Hepatocyte (in vitro differentiated cells): ENCODE results near the gene SLC34A1. TPM values are rescaled to one million over a fixed set of nuclear protein-coding genes. Genes with fewer than 3 reads are reported as not detected.

Experiments used
- DNase-seq: peaks from one replicate; pipeline ENCODE4 v3.0.0-alpha.2; 2016; ENCODE audit warnings: low spot score
- H2AFZ ChIP-seq: fragments of 200-600 bp; sonication (generic); 2 replicates; pipeline ENCODE4 v1.6.0; 2016; ENCODE audit warnings: antibody characterized with exemption, mild to moderate bottlenecking
- H3K27ac ChIP-seq: fragments of 200-600 bp; sonication (generic); 2 replicates; pipeline ENCODE4 v1.5.1; 2016; ENCODE audit warnings: mild to moderate bottlenecking
- H3K27me3 ChIP-seq: fragments of 200-600 bp; sonication (generic); 2 replicates; pipeline ENCODE4 v1.6.1; 2016
- H3K36me3 ChIP-seq: fragments of 200-600 bp; sonication (generic); replicated peaks from 2 replicates; pipeline ENCODE4 v1.5.1; 2016; ENCODE audit warnings: low read depth; ENCODE audit not compliant: insufficient read depth
- H3K4me1 ChIP-seq: fragments of 200-600 bp; sonication (generic); 2 replicates; pipeline ENCODE4 v1.5.1; 2016; ENCODE audit warnings: mild to moderate bottlenecking, moderate library complexity; ENCODE audit not compliant: insufficient read depth
- H3K4me2 ChIP-seq: fragments of 200-600 bp; sonication (generic); 2 replicates; pipeline ENCODE4 v1.6.0; 2016
- H3K4me3 ChIP-seq: fragments of 200-600 bp; sonication (generic); 2 replicates; pipeline ENCODE4 v1.5.1; 2016; ENCODE audit warnings: mild to moderate bottlenecking
- H3K79me2 ChIP-seq: fragments of 200-600 bp; sonication (generic); 2 replicates; pipeline ENCODE4 v1.6.0; 2017; ENCODE audit warnings: mild to moderate bottlenecking
- H3K9me2 ChIP-seq: fragments of 200-600 bp; sonication (generic); replicated peaks from 2 replicates; pipeline ENCODE4 v1.6.0; 2017; ENCODE audit warnings: mild to moderate bottlenecking; ENCODE audit not compliant: insufficient read depth
- H3K9me3 ChIP-seq: fragments of 200-600 bp; sonication (generic); 2 replicates; pipeline ENCODE4 v1.5.1; 2016; ENCODE audit warnings: low read depth, mild to moderate bottlenecking
- H4K20me1 ChIP-seq: fragments of 200-600 bp; sonication (generic); 2 replicates; pipeline ENCODE4 v1.6.0; 2016; ENCODE audit warnings: mild to moderate bottlenecking; ENCODE audit not compliant: insufficient read depth, poor library complexity, severe bottlenecking
- CTCF ChIP-seq: fragments of 200-600 bp; sonication (generic); IDR thresholded peaks from 2 replicates; pipeline ENCODE4 v1.5.1; 2016; ENCODE audit warnings: antibody characterized with exemption, mild to moderate bottlenecking; ENCODE audit not compliant: poor library complexity
- EZH2 ChIP-seq: fragments of 200-600 bp; sonication (generic); IDR thresholded peaks from 2 replicates; pipeline ENCODE4 v1.6.1; 2016; ENCODE audit warnings: antibody characterized with exemption, mild to moderate bottlenecking, borderline replicate concordance
- EZH2phosphoT487 ChIP-seq: fragments of 200-600 bp; sonication (generic); IDR thresholded peaks from one replicate; pipeline ENCODE4 v1.6.1; 2018; ENCODE audit warnings: antibody characterized with exemption, mild to moderate bottlenecking, low read depth, moderate library complexity; ENCODE audit not compliant: unreplicated experiment, severe bottlenecking
- WGBS: methylation state at CpG from one replicate; pipeline ENCODE4 v1.1.6; 2016; ENCODE audit warnings: low lambda C conversion rate; ENCODE audit errors: missing lambda C conversion rate; 5-methylcytosine and 5-hydroxymethylcytosine counted together
- polyA plus RNA-seq: library from polyadenylated mRNA; unstranded; fragments of >200 nt; fragmentation: Nextera tagmentation; extraction: Ambion mirVana; gene quantifications from 2 replicates; pipeline ENCODE4 v1.2.1, GENCODE V29; 2016
- total RNA-seq: library from RNA; depleted of rRNA; stranded (reverse); fragments of >200 nt; gene quantifications from 2 replicates; pipeline ENCODE4 v1.2.3, GENCODE V29; 2014

The SLC34A1 gene, protein sequence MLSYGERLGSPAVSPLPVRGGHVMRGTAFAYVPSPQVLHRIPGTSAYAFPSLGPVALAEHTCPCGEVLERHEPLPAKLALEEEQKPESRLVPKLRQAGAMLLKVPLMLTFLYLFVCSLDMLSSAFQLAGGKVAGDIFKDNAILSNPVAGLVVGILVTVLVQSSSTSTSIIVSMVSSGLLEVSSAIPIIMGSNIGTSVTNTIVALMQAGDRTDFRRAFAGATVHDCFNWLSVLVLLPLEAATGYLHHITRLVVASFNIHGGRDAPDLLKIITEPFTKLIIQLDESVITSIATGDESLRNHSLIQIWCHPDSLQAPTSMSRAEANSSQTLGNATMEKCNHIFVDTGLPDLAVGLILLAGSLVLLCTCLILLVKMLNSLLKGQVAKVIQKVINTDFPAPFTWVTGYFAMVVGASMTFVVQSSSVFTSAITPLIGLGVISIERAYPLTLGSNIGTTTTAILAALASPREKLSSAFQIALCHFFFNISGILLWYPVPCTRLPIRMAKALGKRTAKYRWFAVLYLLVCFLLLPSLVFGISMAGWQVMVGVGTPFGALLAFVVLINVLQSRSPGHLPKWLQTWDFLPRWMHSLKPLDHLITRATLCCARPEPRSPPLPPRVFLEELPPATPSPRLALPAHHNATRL
- total RNA-seq (0.12 TPM in 1 of 2 replicates, not detected in the other), polyA plus RNA-seq (0.33 TPM in 1 of 2 replicates, not detected in the other)

- Histone ChIP-seq H3K4me1 (peaks cover 3% of the 10 kb centered on the region), H4K20me1 (no peaks in the 10 kb centered on the region), H3K27ac (no peak within 1 kb of the TSS), H3K4me2 (no peak within 1 kb of the TSS), H3K79me2 (no peaks in the 10 kb centered on the region), H3K27me3 (no peaks in the 10 kb centered on the region), H3K4me3 (no peak within 1 kb of the TSS), H3K36me3 (no peaks in the 10 kb centered on the region), H3K9me3 (no peaks in the 10 kb centered on the region), H3K9me2 (no peaks in the 10 kb centered on the region), H2AFZ (no peak within 1 kb of the TSS)
- 84% methylated on average over 4 of the region's 4 CpGs for WGBS
- no peak for TF ChIP-seq CTCF
- no peak for TF ChIP-seq EZH2
- no peak for TF ChIP-seq EZH2phosphoT487
- DNase-seq, result no peak
These were observed at the start of gene SLC34A1 for GRCh38 chr5:177384134-177384533. SLC34A1 (plus strand) TSS chr5:177384434; CDS start chr5:177385742, 1,308 bp downstream.

GRCh38 chr5:177334781-177335700 lies 49.2 kb upstream of the SLC34A1 start:
- H3K4me3 ChIP-seq, result no peak overlapping the region
- no peaks in the 10 kb centered on the region for H3K9me3 ChIP-seq
- H3K79me2 ChIP-seq, result peaks cover 11% of the 10 kb centered on the region
- no peaks in the 10 kb centered on the region for H3K27me3 ChIP-seq
- H2AFZ ChIP-seq, result no peak overlapping the region
- DNase-seq, result no peak
- H3K36me3 ChIP-seq, result no peaks in the 10 kb centered on the region
- H3K4me1 ChIP-seq, result no peaks in the 10 kb centered on the region
- no peak overlapping the region for H3K27ac ChIP-seq
- TF ChIP-seq EZH2phosphoT487, result no peak
- no peak for TF ChIP-seq CTCF
- no peak for TF ChIP-seq EZH2
- 94% methylated on average over 21 of the region's 21 CpGs for WGBS
- H3K9me2 ChIP-seq, result no peaks in the 10 kb centered on the region
- peaks cover 7% of the 10 kb centered on the region for H4K20me1 ChIP-seq
- H3K4me2 ChIP-seq, result no peak overlapping the region

DNA sequence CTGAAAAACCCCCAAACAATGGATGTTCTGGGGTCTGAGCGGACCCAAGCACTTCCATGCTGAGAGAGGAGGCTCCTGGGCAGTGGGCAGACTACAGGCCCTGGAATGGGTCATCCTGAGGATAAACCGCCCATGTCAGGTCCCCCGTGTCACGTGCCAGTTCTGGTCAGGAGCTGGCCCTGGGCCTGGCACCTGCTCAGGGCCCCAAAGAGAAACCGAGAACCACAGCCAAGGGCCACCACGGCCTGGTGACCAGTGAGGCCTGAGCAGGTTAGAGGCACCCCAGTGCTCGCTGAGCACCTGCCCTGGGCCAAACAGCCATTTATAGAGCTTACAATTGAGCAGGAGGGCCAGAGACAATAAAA lies 48.6 kb upstream of the SLC34A1 start:
- Histone ChIP-seq H4K20me1 (peaks cover 7% of the 10 kb centered on the region), H3K4me2 (no peak overlapping the region), H3K79me2 (peaks cover 15% of the 10 kb centered on the region), H3K4me3 (no peak overlapping the region), H3K4me1 (no peaks in the 10 kb centered on the region), H3K9me3 (no peaks in the 10 kb centered on the region), H3K27ac (no peak overlapping the region), H3K9me2 (no peaks in the 10 kb centered on the region), H2AFZ (no peak overlapping the region), H3K36me3 (no peaks in the 10 kb centered on the region), H3K27me3 (no peaks in the 10 kb centered on the region)
- TF ChIP-seq EZH2 (no peak), CTCF (no peak), EZH2phosphoT487 (no peak)
- DNase-seq, result no peak
- WGBS, result 98% methylated on average over 7 of the region's 7 CpGs
